GM12892 (cell line): ENCODE results near the gene CEP164.

Experiments used
- POLR2A ChIP-seq: IDR thresholded peaks from 2 replicates; pipeline ENCODE4 v1.6.1; 2011; ENCODE audit warnings: low read depth, low read length, control low read depth
- POLR2AphosphoS5 ChIP-seq: IDR thresholded peaks from 2 replicates; pipeline ENCODE4 v1.6.1; 2011; ENCODE audit warnings: low read depth, low read length, control low read depth

- no peak for TF ChIP-seq POLR2A
- TF ChIP-seq POLR2AphosphoS5 = no peak
Observed at GRCh38 chr11:117281869-117282268, 45.8 kb upstream of the CEP164 start.
